WERI-Rb-1 (cell line): ENCODE results near the gene ID2.

ENCODE experiments used
- DNase-seq: peaks from one replicate; pipeline ENCODE4 v3.0.0-alpha.2; 2020
- H3K27ac ChIP-seq: fragments of 250-450 bp; sonication (Bioruptor Pico); 2 replicates; pipeline ENCODE4 v1.5.1; 2020; ENCODE audit warnings: mild to moderate bottlenecking, moderate library complexity
- H3K27me3 ChIP-seq: fragments of 250-450 bp; sonication (Bioruptor Pico); 2 replicates; pipeline ENCODE4 v1.5.1; 2021; ENCODE audit warnings: mild to moderate bottlenecking, low read depth, moderate library complexity; ENCODE audit not compliant: insufficient read depth, severe bottlenecking
- H3K36me3 ChIP-seq: fragments of 250-450 bp; sonication (Bioruptor Pico); 2 replicates; pipeline ENCODE4 v1.5.1; 2020; ENCODE audit warnings: mild to moderate bottlenecking, moderate library complexity
- H3K4me3 ChIP-seq: 2 replicates; pipeline ENCODE4 v1.5.1; 2011; ENCODE audit warnings: low read depth, mild to moderate bottlenecking, control low read depth, low read length
- H3K9me3 ChIP-seq: fragments of 250-450 bp; sonication (Bioruptor Pico); 2 replicates; pipeline ENCODE4 v1.5.1; 2021; ENCODE audit warnings: mild to moderate bottlenecking, moderate library complexity; ENCODE audit not compliant: severe bottlenecking
- CTCF ChIP-seq: IDR thresholded peaks from 2 replicates; pipeline ENCODE4 v1.5.1; 2011; ENCODE audit warnings: low read depth, mild to moderate bottlenecking, control low read depth, inconsistent platforms, low read length

The ID2 gene

DNA sequence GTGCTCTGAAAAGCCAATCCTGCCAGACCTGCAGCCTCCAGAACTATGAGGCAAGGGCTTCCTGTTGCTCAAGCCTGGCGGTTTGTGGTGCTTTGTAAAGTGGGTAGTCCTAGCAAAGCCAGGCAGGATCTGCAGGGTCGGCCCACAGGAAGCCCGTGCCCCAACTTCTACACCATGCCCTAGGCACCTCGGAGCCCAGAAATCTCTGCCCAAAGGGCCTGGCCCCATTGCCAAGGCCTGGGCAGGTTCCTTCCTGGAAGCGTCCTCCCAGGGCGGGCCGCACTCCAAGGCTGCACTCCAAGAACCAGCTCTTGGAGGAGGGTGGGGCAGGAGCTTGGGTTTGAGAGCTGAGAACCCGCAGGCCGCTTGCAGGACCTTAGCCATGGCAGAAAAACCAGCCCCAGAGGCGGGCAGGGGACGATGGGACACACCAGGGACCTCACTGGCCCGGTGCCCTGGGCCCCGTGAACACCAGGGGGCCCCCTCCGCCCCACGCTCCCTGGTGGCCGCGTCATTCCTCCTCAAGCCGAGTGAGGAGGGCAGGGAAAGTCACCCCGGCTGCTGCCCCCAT is 37.2 kb upstream of the ID2 start:
- H3K27me3 ChIP-seq = no peaks in the 10 kb centered on the region
- H3K9me3 ChIP-seq = peaks cover 19% of the 10 kb centered on the region
- no peak for DNase-seq
- H3K36me3 ChIP-seq = no peaks in the 10 kb centered on the region
- no peak overlapping the region for H3K27ac ChIP-seq
- TF ChIP-seq CTCF = peak; percentile 52
- H3K4me3 ChIP-seq = no peak overlapping the region

DNA sequence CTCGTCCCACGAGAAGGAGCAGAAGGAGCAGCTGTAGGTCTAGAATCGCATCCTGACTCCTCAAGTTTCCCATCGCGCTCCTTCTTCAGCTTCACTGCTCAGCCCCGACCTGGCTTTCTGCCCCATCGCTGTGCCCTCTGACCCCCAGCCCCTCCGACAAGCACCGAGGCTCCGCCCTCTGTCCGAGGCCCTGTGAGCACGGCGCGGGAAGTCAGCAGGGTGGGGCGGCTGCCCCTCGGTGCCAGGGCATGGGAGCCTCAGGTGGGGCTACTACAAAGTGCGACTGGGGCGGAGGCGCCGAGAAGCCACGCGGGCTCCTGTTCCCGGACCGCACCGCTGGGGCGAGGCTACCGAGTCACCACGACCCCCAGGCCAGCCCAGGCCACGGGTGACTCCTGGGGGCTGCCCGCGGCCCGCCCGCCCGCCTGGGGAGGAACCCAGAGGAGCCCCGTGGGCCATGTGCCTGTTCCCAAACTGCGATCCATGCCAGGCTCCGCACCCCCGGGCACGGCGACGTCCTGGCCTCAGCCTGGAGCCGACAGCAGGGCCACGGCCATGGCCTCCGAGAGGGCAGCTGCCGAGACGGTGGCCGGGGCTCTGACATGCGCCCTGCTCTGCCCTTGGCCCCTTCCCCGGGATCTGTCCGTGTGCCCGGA is 36.6 kb upstream of the ID2 start:
- H3K4me3 ChIP-seq = no peak overlapping the region

DNA sequence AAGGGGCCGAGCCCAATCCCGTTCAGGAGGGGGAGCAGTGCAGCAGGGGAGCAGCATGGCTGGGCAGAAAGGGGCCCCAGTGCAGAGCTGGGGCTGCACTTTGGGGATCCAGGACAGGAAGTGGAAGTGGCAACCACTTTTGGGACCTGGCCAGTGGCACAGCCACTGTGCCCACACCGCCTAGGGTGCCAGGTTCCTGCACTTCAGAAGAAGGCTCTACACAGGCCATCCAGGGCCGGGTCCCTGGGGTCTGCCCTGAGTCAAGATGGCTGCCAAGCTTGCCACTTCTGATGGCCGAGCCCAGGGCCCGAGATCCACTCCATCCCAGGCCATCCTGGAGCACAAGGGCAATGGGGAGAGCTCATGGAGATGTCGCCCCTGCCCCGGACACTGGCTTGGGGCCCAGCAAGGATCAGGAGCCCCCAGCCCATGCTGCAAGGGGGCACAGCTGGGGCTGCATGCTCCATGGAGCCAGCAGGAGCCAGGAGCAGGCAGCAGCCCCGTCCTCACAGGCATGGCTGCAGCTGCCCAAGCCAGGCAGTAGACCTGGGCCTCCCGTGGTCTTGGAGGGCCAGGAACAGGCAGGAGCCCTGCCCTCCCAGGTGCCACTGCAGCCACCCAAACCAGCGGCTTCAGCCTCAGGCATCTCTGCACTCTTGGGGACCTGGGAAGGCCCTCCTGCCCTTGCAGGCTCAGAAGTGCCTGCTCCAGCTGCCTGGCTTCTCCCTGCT is 35.0 kb upstream of the ID2 start:
- no peak for TF ChIP-seq CTCF
- H3K36me3 ChIP-seq = no peaks in the 10 kb centered on the region
- H3K27ac ChIP-seq = no peak overlapping the region
- no peaks in the 10 kb centered on the region for H3K27me3 ChIP-seq
- H3K4me3 ChIP-seq = no peak overlapping the region
- H3K9me3 ChIP-seq = peaks cover 19% of the 10 kb centered on the region
- DNase-seq = no peak

More for the DNA sequence above, 36.6 kb upstream of the ID2 start:
- peaks cover 19% of the 10 kb centered on the region for H3K9me3 ChIP-seq
- H3K36me3 ChIP-seq = no peaks in the 10 kb centered on the region
- no peaks in the 10 kb centered on the region for H3K27me3 ChIP-seq
- DNase-seq = no peak
- no peak for TF ChIP-seq CTCF
- H3K27ac ChIP-seq = no peak overlapping the region

DNA sequence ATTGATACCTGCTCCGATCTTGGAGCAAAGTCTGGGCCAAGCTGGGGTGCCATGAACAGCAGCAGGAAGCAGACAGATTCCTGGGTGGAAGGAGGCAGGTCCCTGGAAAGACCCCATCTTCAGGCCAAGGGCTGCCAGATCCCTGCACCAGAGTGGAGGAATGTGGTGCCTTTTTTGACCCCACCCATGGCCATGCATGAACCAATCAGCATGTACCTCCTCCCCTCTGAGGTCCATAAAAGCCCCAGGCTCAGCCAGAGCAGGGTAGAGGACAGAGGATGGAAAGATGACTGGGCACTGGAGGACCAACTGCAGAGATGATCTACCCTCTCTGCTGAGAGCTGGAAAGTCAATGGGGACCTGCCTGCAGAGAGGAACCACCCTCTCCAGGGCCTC is 34.4 kb upstream of the ID2 start:
- no peak overlapping the region for H3K4me3 ChIP-seq

GRCh38 chr2:8648441-8649213 is 33.2 kb upstream of the ID2 start:
- Histone ChIP-seq H3K9me3 (peaks cover 19% of the 10 kb centered on the region), H3K36me3 (no peaks in the 10 kb centered on the region), H3K27ac (no peak overlapping the region), H3K4me3 (no peak overlapping the region), H3K27me3 (no peaks in the 10 kb centered on the region)
- no peak for DNase-seq
- no peak for TF ChIP-seq CTCF

More for the DNA sequence above, 34.4 kb upstream of the ID2 start:
- H3K27ac ChIP-seq = no peak overlapping the region
- TF ChIP-seq CTCF = no peak
- no peak for DNase-seq
- no peaks in the 10 kb centered on the region for H3K36me3 ChIP-seq
- peaks cover 19% of the 10 kb centered on the region for H3K9me3 ChIP-seq
- no peaks in the 10 kb centered on the region for H3K27me3 ChIP-seq
